ENCODE results near the gene LPAR1. TPM values are rescaled to one million over a fixed set of nuclear protein-coding genes. Genes with fewer than 3 reads are reported as not detected.

LPAR1 gene
- total RNA-seq, 1 donor from 2014 or later, result 67.6 TPM

DNA sequence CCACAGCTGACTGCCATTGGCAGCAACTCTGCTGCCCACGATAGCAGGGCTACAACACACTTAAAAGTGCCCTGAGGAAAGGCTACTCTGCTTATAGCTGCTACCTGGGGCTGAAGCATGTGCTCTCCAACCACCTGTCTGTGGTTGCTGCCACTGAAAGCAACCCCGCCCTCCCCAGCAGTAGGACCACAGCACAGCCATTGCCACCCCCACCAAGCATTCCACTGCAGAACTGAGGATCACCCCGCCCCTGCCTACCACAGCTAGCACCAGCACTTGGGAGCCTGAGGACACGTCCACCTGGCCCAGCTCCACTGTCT lies 85.8 kb downstream of the LPAR1 start:
- DNase-seq (ENCODE audit: low spot score), result no peak

DNA sequence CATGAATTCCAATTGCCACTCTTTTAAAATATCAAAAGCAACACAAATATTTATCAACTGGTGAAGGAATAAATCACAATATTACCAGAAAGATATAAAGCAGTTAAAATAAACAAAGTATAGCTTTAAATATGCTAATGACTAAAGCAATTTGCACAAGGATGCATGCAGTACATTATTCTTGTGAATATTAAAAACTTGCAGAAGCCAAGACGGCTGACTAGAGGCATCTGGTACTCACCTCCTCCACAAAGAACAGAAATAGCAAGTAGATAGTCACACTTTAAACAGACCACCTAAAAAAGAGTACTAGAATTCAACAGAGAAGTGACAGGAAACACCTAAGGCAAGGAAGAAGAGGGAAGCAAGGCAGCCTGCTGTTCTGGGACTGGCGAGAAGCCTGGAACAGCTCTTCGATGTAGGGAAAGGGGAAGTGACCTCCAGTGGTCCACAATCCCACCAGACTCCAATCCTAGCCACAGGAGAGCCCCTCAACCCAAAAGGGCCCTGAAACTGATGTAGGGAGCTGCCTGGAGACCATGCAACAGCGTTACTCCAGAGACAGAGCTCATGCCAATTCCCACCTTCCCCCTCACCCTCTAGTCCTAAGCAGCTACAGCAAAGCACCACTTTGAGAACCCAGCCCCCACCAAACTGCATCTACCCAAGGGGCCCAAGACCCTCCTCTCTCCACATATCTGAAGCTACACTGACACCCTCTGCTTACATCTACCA lies 86.3 kb downstream of the LPAR1 start:
- no peak for DNase-seq (ENCODE audit: low spot score)

DNA sequence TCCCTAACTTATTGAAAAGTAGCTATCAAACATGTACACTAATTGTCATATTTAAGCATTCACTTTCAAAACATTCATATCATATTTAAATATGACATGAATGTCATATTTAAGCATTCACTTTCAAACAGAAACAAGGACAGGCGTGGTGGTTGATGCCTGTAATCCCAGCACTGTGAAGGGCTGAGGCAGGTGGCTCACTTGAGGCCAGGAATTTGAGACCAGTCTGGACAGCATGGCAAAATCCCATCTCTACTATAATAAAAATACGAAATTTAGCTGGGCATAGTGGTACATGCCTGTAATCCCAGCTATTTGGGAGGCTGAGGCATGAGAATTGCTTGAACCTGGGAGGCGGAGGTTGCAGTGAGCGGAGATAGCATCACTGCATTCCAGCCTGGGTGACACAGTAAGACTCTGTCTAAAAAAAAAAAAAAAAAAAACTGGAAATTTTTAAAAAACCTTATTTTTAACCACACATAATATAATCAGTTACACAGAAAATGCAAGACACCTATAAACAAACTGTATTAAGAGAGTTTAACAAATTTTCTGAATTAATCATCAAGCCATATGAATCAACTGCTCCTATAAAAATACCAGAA lies 88.1 kb downstream of the LPAR1 start:
- no peak for DNase-seq (ENCODE audit: low spot score)

DNA sequence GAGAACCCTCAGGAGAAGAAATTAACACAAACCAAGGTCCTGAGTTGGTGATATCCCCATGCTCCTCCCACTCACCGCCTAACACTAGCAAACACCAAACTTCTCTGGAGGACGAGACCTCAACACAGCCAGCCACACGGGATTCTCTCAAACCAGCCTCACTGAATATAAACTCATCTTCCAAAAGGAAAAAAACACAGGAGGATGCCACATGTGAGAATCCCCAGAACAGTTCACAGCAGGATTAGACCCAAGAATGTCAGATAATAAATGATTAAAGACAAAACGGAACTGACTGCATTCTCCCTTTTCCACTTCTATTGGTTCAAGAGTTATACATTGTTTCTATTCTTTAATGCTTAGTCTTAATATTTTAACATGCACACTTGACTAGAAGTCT lies 89.2 kb downstream of the LPAR1 start:
- DNase-seq (ENCODE audit: low spot score), result no peak

DNA sequence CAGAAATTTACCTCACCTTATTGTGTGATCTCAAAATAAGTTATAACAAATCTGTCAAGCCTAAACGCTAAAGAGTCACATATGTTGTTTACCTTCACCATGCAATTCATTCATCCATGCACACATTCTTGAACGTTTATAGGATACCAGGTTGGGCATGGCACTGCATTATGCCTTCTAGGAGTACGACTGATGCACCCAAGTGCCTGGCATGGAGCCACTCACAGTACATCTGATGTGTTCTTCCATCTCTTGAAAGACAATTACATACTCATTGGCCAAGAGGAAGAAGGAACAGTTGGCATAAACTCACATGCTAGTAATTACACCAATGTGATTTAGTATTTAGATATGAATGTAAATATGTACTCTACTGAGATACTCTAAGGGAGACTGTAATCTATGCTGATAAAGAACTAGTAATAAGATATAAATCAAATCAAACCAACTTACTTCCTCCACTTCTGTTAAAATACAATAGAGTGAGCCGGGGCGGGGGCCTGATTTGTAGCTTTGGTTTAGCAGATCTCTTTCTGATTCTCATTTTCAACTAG lies 90.7 kb downstream of the LPAR1 start:
- DNase-seq (ENCODE audit: low spot score), result no peak

DNA sequence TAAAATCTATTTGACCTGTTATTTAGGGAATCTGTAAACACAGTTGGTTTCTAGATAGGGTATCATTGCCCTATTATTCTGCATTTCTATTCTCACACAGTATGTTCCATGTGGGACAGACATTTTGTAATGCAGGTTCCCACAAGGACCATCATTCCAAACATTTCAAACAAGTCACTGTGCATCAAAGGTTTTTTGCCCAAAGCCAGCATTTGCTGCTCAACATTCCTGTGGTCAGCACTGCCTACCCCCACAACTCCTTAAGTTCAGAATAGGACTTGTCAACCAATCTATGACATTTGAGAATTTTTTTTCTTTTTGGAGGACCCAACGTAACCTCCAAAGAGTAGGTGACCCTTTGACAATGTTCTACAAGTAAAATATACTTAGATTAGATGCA lies 95.7 kb downstream of the LPAR1 start:
- no peak for DNase-seq (ENCODE audit: low spot score)

DNA sequence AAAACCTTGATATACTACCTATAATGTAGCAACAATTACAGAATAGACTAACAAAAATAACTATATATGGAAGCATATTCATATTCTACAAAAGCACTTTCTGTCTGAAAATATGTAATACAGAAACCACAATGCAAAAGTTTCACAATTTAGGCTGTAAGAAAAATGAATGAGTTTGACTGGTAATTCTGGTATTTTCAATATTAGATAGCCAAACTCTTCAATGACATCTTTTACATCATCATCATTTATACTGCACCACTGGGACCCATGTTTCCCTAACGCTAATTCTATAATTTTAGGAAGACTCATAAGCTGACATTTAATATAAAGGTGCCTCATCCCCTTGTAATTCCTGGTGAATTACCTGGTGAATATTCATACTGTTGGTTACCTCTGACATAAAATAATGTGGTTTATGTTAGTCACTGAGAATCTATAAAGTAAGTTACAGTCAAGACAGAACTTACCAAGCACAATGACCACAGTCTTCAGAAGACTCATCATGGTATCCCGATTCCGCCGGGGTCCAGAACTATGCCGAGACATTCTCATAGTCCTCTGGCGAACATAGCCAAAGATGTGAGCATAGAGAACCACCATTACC lies 97.2 kb downstream of the LPAR1 start:
- no peak for DNase-seq (ENCODE audit: low spot score)

DNA sequence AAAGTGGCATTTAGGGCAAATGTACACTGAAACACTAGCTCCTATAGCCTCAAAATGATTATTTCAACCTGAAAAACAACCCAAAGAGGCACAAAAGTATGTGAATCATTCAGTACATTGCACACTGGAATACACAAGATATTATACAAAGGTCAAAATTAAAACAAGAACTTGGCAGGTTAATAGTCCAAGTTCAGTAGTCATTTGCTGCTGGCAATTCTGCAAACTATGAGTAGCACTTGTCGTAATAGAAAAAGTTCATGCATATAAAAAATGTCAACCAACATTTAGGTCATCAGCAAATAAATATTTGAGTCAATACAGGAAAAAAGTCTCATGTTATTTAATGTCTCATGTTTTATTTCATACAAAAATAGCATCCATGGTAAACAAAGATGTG lies 98.7 kb downstream of the LPAR1 start:
- DNase-seq (ENCODE audit: low spot score), result no peak

DNA sequence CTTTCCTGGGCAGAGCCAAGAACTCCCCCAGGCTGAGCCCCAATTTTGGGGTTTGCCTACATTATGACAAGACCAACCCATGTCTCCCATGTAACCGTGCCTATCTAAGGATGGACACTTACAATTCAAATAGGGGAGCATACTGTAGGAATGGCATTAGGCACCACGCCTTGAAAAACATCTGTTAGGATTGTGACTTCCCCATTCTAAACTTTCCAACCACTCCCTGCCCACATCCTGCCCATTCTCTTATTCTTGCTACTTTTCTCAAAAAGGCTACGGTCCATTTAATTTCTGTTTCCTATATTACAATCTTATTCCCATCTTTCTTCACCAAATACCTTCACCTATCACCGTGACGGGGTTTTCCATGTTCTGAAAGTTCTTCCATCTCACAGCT lies 99.2 kb downstream of the LPAR1 start:
- no peak for DNase-seq (ENCODE audit: low spot score)

DNA sequence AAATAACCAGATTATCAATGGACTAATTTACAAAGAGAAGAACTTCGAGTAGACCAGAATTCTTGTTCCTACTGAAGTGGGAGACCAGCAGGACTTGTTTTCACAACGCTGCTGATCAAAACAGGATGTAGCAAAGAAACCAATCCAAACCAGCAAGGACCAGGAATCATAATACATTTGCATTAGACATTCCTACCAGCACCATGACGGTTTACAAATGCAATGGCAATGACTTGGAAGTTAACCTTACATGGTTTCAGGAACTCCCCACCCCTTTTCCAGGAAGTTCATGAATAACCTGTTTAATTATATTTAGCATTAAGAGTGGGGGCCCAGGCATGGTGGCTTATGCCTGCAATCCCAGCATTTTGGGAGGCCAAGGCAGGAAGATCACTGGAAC lies 100.0 kb downstream of the LPAR1 start:
- no peak for DNase-seq (ENCODE audit: low spot score)

DNA sequence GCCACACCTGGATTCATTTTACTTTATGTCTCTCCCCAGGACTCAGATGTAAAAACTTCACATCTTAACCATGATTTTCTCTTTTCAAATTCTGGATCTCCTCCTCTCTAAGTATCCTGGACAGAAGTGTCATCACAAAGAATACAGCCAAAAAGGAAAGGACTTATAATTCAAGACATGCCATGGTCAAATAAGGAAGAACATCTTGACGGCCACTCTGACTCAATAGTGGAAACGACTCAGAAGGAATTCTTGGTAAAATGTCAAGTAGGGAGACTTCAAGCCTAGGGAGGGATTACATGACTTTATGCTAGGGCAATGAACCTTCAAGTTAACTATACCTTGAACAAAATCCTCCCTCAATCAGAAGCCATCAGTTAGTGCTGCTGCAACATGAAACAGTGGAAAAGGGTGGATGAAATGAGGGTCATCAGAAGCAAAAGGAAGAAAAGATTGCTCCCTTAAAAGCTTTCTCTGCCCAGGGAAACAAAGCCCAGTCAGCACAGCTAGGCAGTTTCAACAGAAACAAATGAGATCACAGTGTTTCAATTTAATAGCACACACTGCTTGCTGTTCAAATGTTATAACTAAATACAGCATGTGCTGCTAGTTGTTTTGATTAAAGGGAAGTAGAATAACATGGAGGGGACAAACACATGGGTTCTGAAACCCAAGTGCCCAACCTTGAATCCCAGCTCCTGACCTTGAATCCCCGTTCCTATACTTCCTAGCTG lies 101.4 kb downstream of the LPAR1 start:
- DNase-seq (ENCODE audit: low spot score), result no peak

DNA sequence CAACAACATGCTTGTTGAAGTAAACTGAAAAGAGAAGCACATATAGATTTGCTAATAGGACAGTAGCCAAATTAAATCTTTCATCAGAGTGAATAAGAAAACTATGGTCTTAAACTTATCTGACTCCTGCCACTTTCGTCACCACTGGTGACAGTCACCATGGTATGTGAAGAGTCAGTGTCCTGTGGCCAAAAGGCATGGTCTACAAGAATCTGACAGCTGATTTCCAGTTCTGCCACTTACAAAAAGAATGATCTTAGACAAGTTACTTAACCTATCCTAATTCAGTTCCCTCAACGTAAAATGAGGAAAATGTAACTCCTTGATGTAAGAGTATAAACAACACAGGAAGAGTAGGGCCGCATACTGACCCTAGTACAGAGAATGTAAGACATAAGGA lies 102.0 kb downstream of the LPAR1 start:
- no peak for DNase-seq (ENCODE audit: low spot score)

DNA sequence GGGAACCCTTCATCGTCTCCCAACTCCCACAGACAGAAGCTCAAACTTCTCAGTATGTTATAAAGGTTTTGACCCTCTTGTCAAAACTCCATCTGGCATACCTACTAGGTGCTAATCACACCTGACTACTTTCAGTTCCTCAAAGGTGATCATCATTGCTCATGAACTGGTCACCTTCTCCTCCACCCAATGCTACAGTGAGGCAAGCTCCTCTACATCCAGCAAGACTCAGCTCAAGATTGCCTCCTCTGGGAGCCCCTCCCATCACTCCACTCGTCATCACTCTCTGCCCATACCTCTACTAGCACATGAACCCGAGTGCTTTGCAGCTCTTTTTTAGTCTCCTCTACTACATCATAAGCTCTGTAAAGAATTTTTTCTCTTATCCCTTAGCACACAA lies 102.4 kb downstream of the LPAR1 start:
- DNase-seq (ENCODE audit: low spot score), result no peak

DNA sequence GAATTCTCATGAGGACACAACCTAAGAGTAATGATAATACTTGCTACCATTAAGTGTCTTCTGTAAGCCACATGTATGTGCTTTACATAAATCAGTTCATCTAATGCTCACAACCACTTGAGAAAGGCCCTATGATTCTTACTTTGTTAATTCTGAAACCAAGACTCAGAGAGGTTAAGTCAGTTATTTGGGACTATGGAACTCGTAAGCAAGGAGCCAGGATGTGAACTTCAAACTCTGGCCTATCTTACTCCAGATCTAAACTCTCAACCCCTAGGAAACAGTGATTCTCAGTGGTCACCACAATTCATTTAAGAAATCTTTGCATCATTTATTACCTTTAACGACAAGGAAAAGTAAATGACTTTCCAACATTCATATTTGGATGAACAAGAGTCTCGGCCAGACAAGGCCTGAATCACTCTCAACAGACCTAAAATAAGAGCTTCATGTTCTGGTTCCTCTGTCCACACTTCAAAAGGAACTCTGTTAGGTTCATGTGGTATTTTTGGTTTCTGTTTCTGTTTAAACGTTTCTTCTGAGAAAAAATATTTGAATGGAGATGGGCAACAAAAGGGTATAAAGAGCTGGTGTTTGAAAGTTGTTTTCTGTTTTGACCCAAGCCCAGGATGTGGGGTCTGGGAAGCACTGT lies 104.8 kb downstream of the LPAR1 start:
- DNase-seq (ENCODE audit: low spot score), result no peak

DNA sequence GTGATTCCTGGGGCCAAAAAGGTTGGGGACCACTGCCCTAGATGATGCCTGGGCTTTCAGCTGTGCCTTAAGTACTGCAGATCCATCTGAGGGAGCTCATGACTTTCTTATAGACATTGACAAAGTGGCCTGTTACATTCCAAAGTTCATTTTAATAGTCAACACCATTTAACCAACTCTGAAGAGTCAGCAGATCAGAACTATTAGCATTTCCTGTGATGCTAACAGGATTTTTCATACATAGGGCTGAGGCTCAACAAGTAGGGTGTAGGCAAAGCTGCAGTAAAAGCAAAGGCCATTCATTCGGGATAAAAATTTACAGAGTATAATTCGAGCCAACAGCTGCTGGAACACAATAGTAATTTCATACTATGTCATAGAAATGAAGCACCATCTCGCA lies 105.4 kb downstream of the LPAR1 start:
- DNase-seq (ENCODE audit: low spot score), result no peak

DNA sequence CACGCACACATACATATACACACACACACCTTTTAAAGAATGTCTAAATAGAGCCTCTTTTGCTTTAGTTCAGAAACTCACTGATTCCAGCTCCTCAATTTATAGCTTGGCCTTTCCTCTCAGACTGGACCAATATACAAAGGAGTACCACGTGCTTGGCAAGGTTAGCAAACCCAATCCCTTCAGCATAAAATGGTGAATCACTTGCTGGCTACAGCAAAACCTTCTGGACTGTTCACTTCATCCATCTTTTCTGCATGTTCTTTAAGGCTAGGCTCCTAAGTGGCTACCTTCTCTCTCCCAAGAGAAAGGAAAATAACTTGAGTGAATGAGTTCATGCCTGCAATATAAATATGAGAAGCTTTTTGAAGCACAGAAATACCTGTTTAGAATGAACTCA lies 109.7 kb downstream of the LPAR1 start:
- no peak for DNase-seq (ENCODE audit: low spot score)

DNA sequence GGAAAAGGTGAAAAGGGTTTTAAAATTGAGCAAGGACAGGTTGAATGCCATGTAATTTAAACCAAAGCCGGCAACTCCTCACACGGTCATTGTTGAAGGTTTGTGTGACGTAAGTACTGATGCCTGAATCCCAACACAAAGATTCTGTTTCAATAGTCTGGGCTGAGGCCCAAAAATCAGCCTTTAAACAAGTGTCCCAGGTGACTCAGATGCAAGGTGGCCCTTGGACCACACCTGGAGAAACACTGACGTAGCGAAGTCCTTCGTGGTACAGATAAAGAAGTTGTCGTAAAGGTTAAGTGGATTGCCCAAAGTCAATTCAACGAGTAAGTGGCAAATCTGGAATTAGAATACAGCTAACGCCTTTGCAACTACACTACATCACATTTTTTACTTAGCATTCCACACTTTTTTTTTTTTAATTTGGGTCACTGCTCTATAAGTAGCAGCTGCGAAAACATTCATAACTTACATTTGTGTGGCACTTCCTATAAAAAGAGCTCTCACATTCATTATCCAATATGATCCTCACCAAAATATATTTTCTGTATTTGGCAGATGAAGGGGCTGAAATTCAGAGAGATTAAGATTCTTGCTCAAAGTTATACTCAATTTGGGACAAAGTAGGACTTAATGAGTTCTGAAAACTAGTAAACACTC lies 111.3 kb downstream of the LPAR1 start:
- no peak for DNase-seq (ENCODE audit: low spot score)

DNA sequence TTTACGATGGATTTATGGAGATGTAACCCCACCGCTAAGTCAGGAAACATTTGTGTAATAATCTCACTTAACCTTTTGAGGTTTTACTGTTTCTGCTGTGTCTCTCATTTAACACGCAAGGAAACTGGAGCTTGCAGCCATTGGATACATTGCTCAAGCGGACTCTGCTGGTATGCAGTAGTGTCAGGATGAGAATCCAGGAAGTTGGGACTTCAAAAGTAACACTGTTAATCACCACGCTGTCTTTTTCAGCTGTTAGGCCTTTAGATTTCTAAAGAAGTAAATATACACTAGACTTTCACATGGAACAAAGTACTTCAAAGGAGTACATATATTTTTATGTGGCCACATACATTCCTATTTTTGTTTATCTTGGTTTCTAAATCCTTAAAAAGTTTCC lies 114.7 kb downstream of the LPAR1 start:
- DNase-seq (ENCODE audit: low spot score), result no peak

DNA sequence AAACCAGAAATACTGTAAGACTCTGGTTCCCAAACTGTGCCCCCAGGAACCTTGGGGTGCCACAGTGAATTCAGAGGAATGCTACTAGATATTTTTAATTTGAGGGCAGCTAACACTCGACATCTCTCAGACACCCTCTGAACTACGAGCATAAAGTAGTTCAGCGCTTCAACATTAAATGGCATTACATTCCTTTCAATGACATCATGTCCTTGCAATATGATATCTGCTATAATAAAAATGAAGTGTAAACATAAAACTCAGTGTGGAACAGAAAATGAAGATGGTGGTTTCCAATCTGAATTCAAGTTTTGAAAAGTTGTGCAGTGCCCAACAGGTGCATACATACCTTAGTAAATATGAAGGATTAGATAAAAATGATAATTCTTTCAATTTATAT lies 116.1 kb downstream of the LPAR1 start:
- DNase-seq (ENCODE audit: low spot score), result no peak

DNA sequence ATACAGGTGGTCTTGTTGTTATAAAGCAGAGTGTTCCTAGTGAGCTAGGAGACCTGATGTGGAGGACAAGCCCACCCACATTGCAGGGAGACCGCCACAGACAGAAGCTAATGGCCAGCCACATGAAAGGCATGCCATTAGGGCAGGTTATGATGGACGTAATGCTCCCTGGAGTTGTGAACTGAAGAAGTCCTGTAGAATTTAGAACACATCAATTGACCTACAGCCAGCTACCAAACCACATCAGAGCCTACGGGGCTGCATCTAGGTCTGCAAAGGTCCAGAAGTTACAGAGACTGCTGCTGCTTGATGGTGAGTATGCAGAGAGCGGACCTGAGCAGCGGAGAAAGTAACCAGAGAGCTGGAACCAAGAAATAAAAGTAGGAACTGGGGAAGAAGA lies 116.6 kb downstream of the LPAR1 start:
- no peak for DNase-seq (ENCODE audit: low spot score)

DNA sequence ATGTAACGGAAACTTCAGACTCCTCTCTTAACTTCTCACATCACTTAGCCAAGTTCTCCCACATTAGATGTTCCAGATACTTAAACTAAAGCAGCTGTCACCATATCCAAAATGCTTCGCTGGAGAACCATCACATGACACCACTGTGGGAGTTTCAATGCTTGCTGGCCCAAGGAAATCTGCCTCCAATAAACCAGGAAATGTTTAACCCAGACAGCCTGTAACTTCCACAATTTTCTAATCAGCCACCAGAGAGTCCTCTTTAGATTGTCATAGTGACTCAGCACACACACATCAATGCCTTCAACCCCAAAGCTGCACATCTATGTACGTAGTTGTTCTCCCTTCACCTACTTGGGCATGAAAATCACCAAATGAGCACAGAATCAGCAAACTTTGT lies 118.7 kb downstream of the LPAR1 start:
- no peak for DNase-seq (ENCODE audit: low spot score)

DNA sequence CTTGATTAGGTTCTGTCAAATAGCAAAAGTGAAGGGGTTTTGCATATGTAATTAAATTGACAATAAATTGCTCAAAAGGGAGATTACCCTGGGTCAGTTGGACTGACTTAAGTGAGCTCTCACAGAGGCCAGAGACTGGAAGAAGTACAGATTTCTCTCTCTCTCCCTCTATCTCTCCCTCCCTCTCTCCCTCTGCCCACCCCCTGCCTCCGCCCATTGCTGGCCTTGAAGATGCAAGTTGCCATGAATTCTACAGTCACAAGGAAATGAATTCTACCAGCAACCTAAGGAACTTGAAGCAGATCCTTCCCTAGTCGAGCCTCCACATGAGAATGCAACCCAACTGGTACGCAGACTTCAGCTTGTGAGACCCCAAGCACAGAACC lies 119.2 kb downstream of the LPAR1 start:
- DNase-seq (ENCODE audit: low spot score), result no peak

Measured in ureter (tissue), 1 donor.